ENCODE results near the gene ATXN7.

ATXN7 gene

DNA sequence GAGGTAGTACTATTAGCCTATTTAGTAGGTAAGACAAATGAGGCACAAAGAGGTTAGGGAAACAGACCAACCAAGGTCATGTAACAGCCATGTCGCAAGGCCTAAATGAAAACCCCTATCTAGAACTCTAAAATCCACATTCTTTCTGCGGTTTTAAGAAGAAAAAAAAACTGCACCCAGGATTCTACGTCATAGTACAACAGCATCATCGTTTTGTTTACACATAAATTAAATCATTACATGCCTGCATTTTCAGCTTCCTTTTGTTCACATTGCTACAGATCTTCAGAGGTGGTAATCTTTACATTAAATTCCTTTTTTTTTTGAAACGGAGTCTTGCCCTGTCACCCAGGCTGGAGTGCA is 160.2 kb downstream of the ATXN7 start:
- no peak overlapping the region for H3K4me3 ChIP-seq (ENCODE audit: low read length)
- TF ChIP-seq, protein P1, sequence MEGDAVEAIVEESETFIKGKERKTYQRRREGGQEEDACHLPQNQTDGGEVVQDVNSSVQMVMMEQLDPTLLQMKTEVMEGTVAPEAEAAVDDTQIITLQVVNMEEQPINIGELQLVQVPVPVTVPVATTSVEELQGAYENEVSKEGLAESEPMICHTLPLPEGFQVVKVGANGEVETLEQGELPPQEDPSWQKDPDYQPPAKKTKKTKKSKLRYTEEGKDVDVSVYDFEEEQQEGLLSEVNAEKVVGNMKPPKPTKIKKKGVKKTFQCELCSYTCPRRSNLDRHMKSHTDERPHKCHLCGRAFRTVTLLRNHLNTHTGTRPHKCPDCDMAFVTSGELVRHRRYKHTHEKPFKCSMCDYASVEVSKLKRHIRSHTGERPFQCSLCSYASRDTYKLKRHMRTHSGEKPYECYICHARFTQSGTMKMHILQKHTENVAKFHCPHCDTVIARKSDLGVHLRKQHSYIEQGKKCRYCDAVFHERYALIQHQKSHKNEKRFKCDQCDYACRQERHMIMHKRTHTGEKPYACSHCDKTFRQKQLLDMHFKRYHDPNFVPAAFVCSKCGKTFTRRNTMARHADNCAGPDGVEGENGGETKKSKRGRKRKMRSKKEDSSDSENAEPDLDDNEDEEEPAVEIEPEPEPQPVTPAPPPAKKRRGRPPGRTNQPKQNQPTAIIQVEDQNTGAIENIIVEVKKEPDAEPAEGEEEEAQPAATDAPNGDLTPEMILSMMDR (conservative IDR thresholded peaks at IDR 0.05; ENCODE audit: low read length), result no peak
- peak; percentile 21 for DNase-seq (ENCODE audit: low read depth)

DNA sequence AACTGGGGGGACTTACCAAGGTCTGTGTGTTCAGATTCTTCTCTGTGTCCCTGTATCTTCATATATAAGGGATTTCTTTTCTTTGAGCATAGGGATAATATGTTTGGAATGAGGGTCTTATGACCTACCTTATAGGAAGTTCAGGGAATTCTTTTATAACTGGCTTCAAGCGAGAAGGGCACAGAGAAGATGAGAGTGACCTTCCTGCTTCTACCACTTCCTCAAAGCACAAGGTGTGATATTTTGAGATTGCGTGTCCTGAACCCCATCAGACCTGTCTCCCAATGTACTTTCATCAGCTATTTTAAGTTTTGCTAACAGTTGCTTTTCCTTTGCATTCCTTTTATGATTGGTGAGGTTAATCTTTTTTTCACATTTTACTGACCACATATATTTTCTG is 162.7 kb downstream of the ATXN7 start:
- no peak for DNase-seq (ENCODE audit: low read depth)

DNA sequence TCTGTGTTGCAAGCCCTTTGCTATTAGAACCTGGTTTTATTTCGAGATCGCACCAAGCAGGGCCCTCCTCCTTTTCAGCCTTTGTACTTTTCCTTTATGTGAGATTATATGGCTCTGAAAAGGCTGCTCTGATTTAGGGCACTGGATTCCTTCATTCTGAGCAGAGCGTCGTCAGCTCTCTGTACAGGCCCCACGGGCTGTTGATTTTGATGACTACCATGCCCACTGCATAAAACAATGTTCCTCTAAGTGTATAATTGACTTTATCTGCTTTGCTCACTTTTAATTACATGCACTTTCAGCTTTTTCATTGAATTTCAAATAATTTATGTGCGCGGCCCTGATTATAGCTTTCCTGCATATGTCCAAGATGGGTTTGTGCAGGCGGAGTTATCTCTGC is 164.0 kb downstream of the ATXN7 start:
- no peak overlapping the region for H3K4me3 ChIP-seq (ENCODE audit: low read length)
- DNase-seq (ENCODE audit: low read depth), result no peak
- TF ChIP-seq, protein P1 (conservative IDR thresholded peaks at IDR 0.05; ENCODE audit: low read length), result no peak

More for the DNA sequence above, 162.7 kb downstream of the ATXN7 start:
- no peak overlapping the region for H3K4me3 ChIP-seq (ENCODE audit: low read length)
- TF ChIP-seq, protein P1 (conservative IDR thresholded peaks at IDR 0.05; ENCODE audit: low read length), result no peak

DNA sequence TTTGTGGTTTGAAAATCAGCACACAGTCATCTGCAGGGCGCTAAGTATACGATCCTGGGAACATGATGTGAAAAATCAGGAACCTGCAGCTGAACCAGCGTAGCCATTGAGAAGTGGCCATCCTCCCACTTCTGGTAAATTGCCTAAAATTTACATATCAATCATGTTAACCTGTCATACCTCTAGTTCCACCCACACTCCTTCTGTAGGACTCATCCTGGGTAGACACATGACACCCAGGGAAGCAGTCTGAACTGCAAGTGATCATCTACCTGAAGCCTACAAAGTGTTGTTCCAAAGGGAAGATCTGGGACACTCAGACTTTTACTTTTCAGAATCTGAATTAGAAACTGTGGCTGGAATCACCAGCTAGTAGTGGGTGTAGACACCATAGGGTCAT is 165.1 kb downstream of the ATXN7 start:
- DNase-seq (ENCODE audit: low read depth), result no peak

DNA sequence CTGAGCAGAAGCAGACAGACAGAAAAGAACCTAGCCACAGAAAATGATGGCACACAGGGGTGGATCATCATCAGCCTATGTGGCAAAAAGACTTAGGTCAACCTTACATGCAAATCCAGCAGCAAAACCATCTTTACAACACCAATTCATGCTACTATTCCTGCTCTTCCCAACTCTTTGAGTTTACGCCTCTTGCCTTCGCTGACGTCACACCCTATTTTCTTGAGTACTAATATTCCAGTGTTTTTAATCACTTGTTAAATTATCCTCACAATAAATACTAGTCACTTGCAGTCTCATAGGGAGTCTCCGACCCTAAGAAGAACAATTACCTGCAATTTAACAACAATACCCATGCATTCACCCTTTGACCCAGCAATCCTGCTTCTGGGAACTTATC is 165.6 kb downstream of the ATXN7 start:
- DNase-seq (ENCODE audit: low read depth), result no peak
- no peak overlapping the region for H3K4me3 ChIP-seq (ENCODE audit: low read length)
- TF ChIP-seq, protein P1 (conservative IDR thresholded peaks at IDR 0.05; ENCODE audit: low read length), result no peak

More for the DNA sequence above, 165.1 kb downstream of the ATXN7 start:
- no peak overlapping the region for H3K4me3 ChIP-seq (ENCODE audit: low read length)
- TF ChIP-seq, protein P1 (conservative IDR thresholded peaks at IDR 0.05; ENCODE audit: low read length), result no peak

DNA sequence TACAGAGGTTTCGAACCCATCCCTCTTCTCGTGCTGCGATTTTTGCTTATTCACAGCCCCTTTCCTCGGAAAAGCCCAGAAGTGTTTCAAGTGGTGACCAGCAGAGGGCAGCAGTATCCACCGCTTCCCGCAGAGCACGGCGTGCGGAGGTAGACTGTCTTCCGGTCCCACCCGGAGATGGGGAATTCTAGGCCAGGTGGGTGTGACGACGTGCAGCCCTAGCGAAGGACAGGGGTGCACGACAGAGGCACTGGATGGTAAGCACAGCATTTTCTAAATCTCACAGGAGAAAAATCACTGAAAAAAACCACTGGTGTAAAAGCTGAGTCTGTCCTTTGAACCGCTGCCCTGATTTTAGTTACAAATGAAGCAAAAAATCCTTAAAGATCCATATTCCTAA is 167.1 kb downstream of the ATXN7 start:
- TF ChIP-seq, protein P1 (conservative IDR thresholded peaks at IDR 0.05; ENCODE audit: low read length), result peak; percentile 93
- DNase-seq (ENCODE audit: low read depth), result peak; percentile 50
- H3K4me3 ChIP-seq (ENCODE audit: low read length), result peak overlapping the region; percentile 49

DNA sequence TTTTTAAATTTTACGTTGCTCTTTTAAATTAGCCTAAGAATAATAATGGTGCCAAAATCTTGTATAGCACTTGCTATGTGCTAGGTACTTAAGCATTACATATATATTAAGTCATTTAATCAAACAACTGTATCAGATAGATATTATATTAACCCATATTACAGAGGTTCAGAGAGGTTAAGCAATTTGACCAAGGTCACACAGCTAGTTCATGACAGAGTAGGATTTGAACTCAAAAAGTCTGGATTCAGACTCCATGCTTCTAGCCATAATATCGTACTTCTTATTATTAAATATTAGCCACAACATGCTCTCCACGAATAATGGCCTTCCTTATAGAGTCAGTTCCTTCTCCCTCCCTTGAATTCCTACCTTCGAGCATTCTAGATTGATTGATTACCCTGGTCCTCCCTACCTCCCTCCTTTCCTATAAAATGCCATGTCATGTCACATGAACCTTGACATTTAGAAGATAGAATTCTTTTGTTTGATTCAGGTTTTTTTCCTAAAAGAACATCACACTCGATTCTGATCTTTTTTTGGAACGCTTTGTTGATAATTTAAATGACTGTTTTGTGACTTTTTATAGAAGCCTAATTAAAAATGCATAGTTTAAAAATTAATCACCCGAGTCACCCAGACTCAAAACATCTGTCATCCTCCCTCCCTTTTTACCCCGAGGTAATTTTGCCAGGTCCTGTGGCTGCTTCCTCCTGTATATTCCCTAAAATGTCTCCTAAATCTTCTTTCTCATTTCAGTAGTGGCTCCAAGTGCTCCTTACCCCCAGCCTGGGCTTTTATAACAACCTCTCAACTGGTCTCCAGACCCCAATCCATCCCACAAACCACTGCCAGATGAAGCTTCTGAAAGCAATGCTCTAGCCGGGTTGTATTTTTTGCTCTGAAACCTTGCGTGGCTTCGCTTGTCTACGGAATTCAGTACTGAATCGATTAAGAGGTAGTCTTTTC is 168.2 kb downstream of the ATXN7 start:
- DNase-seq (ENCODE audit: low read depth), result no peak
- peak overlapping the region; percentile 24 for H3K4me3 ChIP-seq (ENCODE audit: low read length)
- TF ChIP-seq, protein P1 (conservative IDR thresholded peaks at IDR 0.05; ENCODE audit: low read length), result no peak

Measured in AG10803 (cell line).